ENCODE measurements around the gene RPS6KB2. TPM values are rescaled to one million over a fixed set of nuclear protein-coding genes. Genes with fewer than 3 reads are reported as not detected.

RPS6KB2 gene
- total RNA-seq, 5 donors from 2014 or later (not counting 1 experiment from before 2014, with no cell fraction given), result 60.3 to 88.0 (median 81.9) TPM

- ChIA-PET CTCF (no interaction called here), POLR2A (interaction anchor here in 1 of 2 donors (0.6 kb wide), 1 partner anchor 67 kb away, joined by 11 read pairs; no protein-coding TSS in a partner anchor)
- Mint-ChIP-seq H3K4me1 (peaks cover 79 to 86% (median 81%) of the 10 kb centered on the region in 3 donors), H3K9me3 (no peaks in the 10 kb centered on the region), H3K36me3 (peaks cover 9% of the 10 kb centered on the region), H3K27me3 (no peaks in the 10 kb centered on the region), H3K27ac (peak overlapping the region; percentile 97), H3K4me3 (peak overlapping the region in 2 of 3 donors; percentile 24 to 97)
- 90% methylated on average over 13 of the region's 17 CpGs for WGBS (ENCODE audit: insufficient coverage)
- peak overlapping the region in 1 of 2 donors; percentile 63 for H3K4me3 ChIP-seq (ENCODE audit: control insufficient read depth in 1 of 2, extremely low read depth in 1 of 2, low read length in 1 of 2)
- H3K4me1 ChIP-seq (ENCODE audit: control insufficient read depth in 1 of 2, extremely low read depth in 1 of 2, insufficient read depth in 2 of 2, low read length in 2 of 2), result peaks cover 67 to 97% of the 10 kb centered on the region in 2 experiments
- ATAC-seq (replicated peaks in 1 of 4) (no peak), DNase-seq (no peak)
- H3K27me3 ChIP-seq (replicated peaks in 1 of 2; ENCODE audit: control insufficient read depth in 2 of 2, extremely low read depth in 1 of 2, insufficient read depth in 2 of 2, low read length in 1 of 2), result no peaks in the 10 kb centered on the region
- no peaks in the 10 kb centered on the region for H3K9me3 ChIP-seq
- H3K27ac ChIP-seq (ENCODE audit: low read length), result peak overlapping the region; percentile 74
- peaks cover 4 to 30% of the 10 kb centered on the region in 2 donors for H3K36me3 ChIP-seq (ENCODE audit: control insufficient read depth in 2 of 2, extremely low read depth in 1 of 2, insufficient read depth in 1 of 2, low read length in 1 of 2)
These were observed 17.1 kb upstream of the RPS6KB2 start for GRCh38 chr11:67410984-67411784.

GRCh38 chr11:67411785-67412152 lies 16.5 kb upstream of the RPS6KB2 start:
- no peak for ATAC-seq (replicated peaks in 1 of 4)
- H3K9me3 Mint-ChIP-seq, result no peaks in the 10 kb centered on the region
- no peaks in the 10 kb centered on the region for H3K9me3 ChIP-seq
- peak in 2 of 35 experiments; percentile 19 to 28 for DNase-seq
- H3K27me3 ChIP-seq (replicated peaks in 1 of 2; ENCODE audit: control insufficient read depth in 2 of 2, extremely low read depth in 1 of 2, insufficient read depth in 2 of 2, low read length in 1 of 2), result no peaks in the 10 kb centered on the region
- H3K4me3 Mint-ChIP-seq, result peak overlapping the region in 1 of 3 donors; percentile 97
- H3K36me3 Mint-ChIP-seq, result peaks cover 6% of the 10 kb centered on the region
- 50% methylated on average over 4 of the region's 7 CpGs for WGBS (ENCODE audit: insufficient coverage)
- H3K4me1 ChIP-seq (ENCODE audit: control insufficient read depth in 1 of 2, extremely low read depth in 1 of 2, insufficient read depth in 2 of 2, low read length in 2 of 2), result peaks cover 71 to 97% of the 10 kb centered on the region in 2 experiments
- H3K27ac Mint-ChIP-seq, result peak overlapping the region; percentile 97
- peaks cover 4 to 25% of the 10 kb centered on the region in 2 donors for H3K36me3 ChIP-seq (ENCODE audit: control insufficient read depth in 2 of 2, extremely low read depth in 1 of 2, insufficient read depth in 1 of 2, low read length in 1 of 2)
- ChIA-PET CTCF (no interaction called here), POLR2A (no interaction called here)
- peaks cover 79 to 86% (median 81%) of the 10 kb centered on the region in 3 donors for H3K4me1 Mint-ChIP-seq
- no peak overlapping the region for H3K4me3 ChIP-seq (ENCODE audit: control insufficient read depth in 1 of 2, extremely low read depth in 1 of 2, low read length in 1 of 2)
- H3K27ac ChIP-seq (ENCODE audit: low read length), result no peak overlapping the region
- no peaks in the 10 kb centered on the region for H3K27me3 Mint-ChIP-seq

- Histone ChIP-seq H3K9me3 (no peaks in the 10 kb centered on the region), H3K27me3 (replicated peaks in 1 of 2; ENCODE audit: control insufficient read depth in 2 of 2, extremely low read depth in 1 of 2, insufficient read depth in 2 of 2, low read length in 1 of 2) (no peaks in the 10 kb centered on the region), H3K27ac (ENCODE audit: low read length) (peak overlapping the region; percentile 1), H3K4me1 (ENCODE audit: control insufficient read depth in 1 of 2, extremely low read depth in 1 of 2, insufficient read depth in 2 of 2, low read length in 2 of 2) (peaks cover 71 to 97% of the 10 kb centered on the region in 2 experiments), H3K36me3 (ENCODE audit: control insufficient read depth in 2 of 2, extremely low read depth in 1 of 2, insufficient read depth in 1 of 2, low read length in 1 of 2) (peaks cover 4 to 17% of the 10 kb centered on the region in 2 donors), H3K4me3 (ENCODE audit: control insufficient read depth in 1 of 2, extremely low read depth in 1 of 2, low read length in 1 of 2) (no peak overlapping the region)
- ATAC-seq (replicated peaks in 1 of 4) (no peak), DNase-seq (no peak)
- Mint-ChIP-seq H3K4me3 (peak overlapping the region in 1 of 3 donors; percentile 97), H3K36me3 (no peaks in the 10 kb centered on the region), H3K27ac (peak overlapping the region; percentile 74 to 97), H3K27me3 (no peaks in the 10 kb centered on the region), H3K9me3 (no peaks in the 10 kb centered on the region), H3K4me1 (peaks cover 77 to 84% (median 77%) of the 10 kb centered on the region in 3 donors)
- ChIA-PET POLR2A (no interaction called here), CTCF (no interaction called here)
- 84% methylated on average over 7 of the region's 9 CpGs for WGBS (ENCODE audit: insufficient coverage)
These were observed 15.7 kb upstream of the RPS6KB2 start for GRCh38 chr11:67412495-67413179.

GRCh38 chr11:67413266-67413849 lies 14.9 kb upstream of the RPS6KB2 start:
- DNase-seq (no peak), ATAC-seq (replicated peaks in 1 of 4) (no peak)
- H3K36me3 Mint-ChIP-seq, result no peaks in the 10 kb centered on the region
- H3K36me3 ChIP-seq (ENCODE audit: control insufficient read depth in 2 of 2, extremely low read depth in 1 of 2, insufficient read depth in 1 of 2, low read length in 1 of 2), result peaks cover 4 to 11% of the 10 kb centered on the region in 2 donors
- peak overlapping the region; percentile 74 to 97 for H3K27ac Mint-ChIP-seq
- H3K27ac ChIP-seq (ENCODE audit: low read length), result peak overlapping the region; percentile 1
- H3K4me3 Mint-ChIP-seq, result peak overlapping the region in 2 of 3 donors; percentile 57 to 97
- peaks cover 77 to 84% (median 77%) of the 10 kb centered on the region in 3 donors for H3K4me1 Mint-ChIP-seq
- no peaks in the 10 kb centered on the region for H3K27me3 Mint-ChIP-seq
- no peaks in the 10 kb centered on the region for H3K9me3 Mint-ChIP-seq
- H3K27me3 ChIP-seq (replicated peaks in 1 of 2; ENCODE audit: control insufficient read depth in 2 of 2, extremely low read depth in 1 of 2, insufficient read depth in 2 of 2, low read length in 1 of 2), result no peaks in the 10 kb centered on the region
- ChIA-PET POLR2A (interaction anchor here in 1 of 2 donors (0.7 to 1.3 kb wide), 2 partner anchors 10 to 18 kb away, joined by 3 read pairs; partner anchors contain the start of gene TBC1D10C), CTCF (interaction anchor here (0.5 to 0.6 kb wide), 3 partner anchors 27 to 72 kb away, joined by 3 to 5 read pairs (median 5); no protein-coding TSS in a partner anchor)
- no peaks in the 10 kb centered on the region for H3K9me3 ChIP-seq
- H3K4me3 ChIP-seq (ENCODE audit: control insufficient read depth in 1 of 2, extremely low read depth in 1 of 2, low read length in 1 of 2), result no peak overlapping the region
- H3K4me1 ChIP-seq (ENCODE audit: control insufficient read depth in 1 of 2, extremely low read depth in 1 of 2, insufficient read depth in 2 of 2, low read length in 2 of 2), result peaks cover 70 to 97% of the 10 kb centered on the region in 2 experiments
- 100% methylated on average over 1 of the region's 2 CpGs for WGBS (ENCODE audit: insufficient coverage)

- POLR2A ChIA-PET, result interaction anchor here in 1 of 2 donors (0.6 kb wide), 1 partner anchor 59 kb away, joined by 4 read pairs; no protein-coding TSS in a partner anchor
- Histone ChIP-seq H3K27ac (ENCODE audit: low read length) (peak within 1 kb of the TSS; percentile 72), H3K27me3 (replicated peaks in 1 of 2; ENCODE audit: control insufficient read depth in 2 of 2, extremely low read depth in 1 of 2, insufficient read depth in 2 of 2, low read length in 1 of 2) (no peaks in the 10 kb centered on the region), H3K36me3 (ENCODE audit: control insufficient read depth in 2 of 2, extremely low read depth in 1 of 2, insufficient read depth in 1 of 2, low read length in 1 of 2) (no peaks in the 10 kb centered on the region), H3K9me3 (no peaks in the 10 kb centered on the region), H3K4me1 (ENCODE audit: control insufficient read depth in 1 of 2, extremely low read depth in 1 of 2, insufficient read depth in 2 of 2, low read length in 2 of 2) (peaks cover 68 to 95% of the 10 kb centered on the region in 2 experiments), H3K4me3 (ENCODE audit: control insufficient read depth in 1 of 2, extremely low read depth in 1 of 2, low read length in 1 of 2) (peak within 1 kb of the TSS; percentile 48 to 49)
- DNase-seq (peak in 1 of 35 experiments; percentile 20), ATAC-seq (replicated peaks in 1 of 4) (no peak)
- peaks cover 73 to 79% (median 79%) of the 10 kb centered on the region in 3 donors for H3K4me1 Mint-ChIP-seq
- no peaks in the 10 kb centered on the region for H3K9me3 Mint-ChIP-seq
- H3K27ac Mint-ChIP-seq, result peak within 1 kb of the TSS; percentile 98 to 99
- H3K36me3 Mint-ChIP-seq, result no peaks in the 10 kb centered on the region
- CTCF ChIA-PET, result interaction anchor here in 1 of 2 donors (1.2 kb wide), 1 partner anchor 9 kb away, joined by 4 read pairs; no protein-coding TSS in a partner anchor
- H3K27me3 Mint-ChIP-seq, result no peaks in the 10 kb centered on the region
- H3K4me3 Mint-ChIP-seq, result peak within 1 kb of the TSS; percentile 77 to 97 (median 81)
- WGBS (ENCODE audit: insufficient coverage), result 4% methylated on average over 38 of the region's 67 CpGs
These were observed 12.6 kb upstream of the RPS6KB2 start, which contains the start of gene CARNS1 for GRCh38 chr11:67415501-67416304. CARNS1 (plus strand) TSS chr11:67415678; CDS start chr11:67416200, 522 bp downstream.
